ENCODE results near the gene GPR15LG.
"Not testable (repeated sequence)": the region's sequence is repeated elsewhere in the genome, so short reads cannot be mapped to it uniquely, and the experiment has no call there.

The GPR15LG gene

GRCh38 chr10:84166620-84167288, 6.8 kb upstream of the GPR15LG start:
- no peak for DNase-seq (ENCODE audit: low read depth in 2 of 2)

- DNase-seq (ENCODE audit: low read depth in 2 of 2) = not testable (repeated sequence)
These were observed 6.3 kb upstream of the GPR15LG start for GRCh38 chr10:84167289-84167653.

- not testable (repeated sequence) for DNase-seq (ENCODE audit: low read depth in 2 of 2)
These were observed 5.2 kb upstream of the GPR15LG start for GRCh38 chr10:84168382-84168781.

GRCh38 chr10:84171237-84171636, 2.4 kb upstream of the GPR15LG start:
- DNase-seq (ENCODE audit: low read depth in 2 of 2) = not testable (repeated sequence)

- DNase-seq (ENCODE audit: low read depth in 2 of 2) = not testable (repeated sequence)
These were observed 1.7 kb upstream of the GPR15LG start for GRCh38 chr10:84171700-84172466.

- DNase-seq (ENCODE audit: low read depth in 2 of 2) = no peak
These were observed 889 bp upstream of the GPR15LG start for GRCh38 chr10:84172467-84173356.

- no peak for DNase-seq (ENCODE audit: low read depth in 2 of 2)
These were observed 1.8 kb downstream of the GPR15LG start for GRCh38 chr10:84175436-84175835.

DNA sequence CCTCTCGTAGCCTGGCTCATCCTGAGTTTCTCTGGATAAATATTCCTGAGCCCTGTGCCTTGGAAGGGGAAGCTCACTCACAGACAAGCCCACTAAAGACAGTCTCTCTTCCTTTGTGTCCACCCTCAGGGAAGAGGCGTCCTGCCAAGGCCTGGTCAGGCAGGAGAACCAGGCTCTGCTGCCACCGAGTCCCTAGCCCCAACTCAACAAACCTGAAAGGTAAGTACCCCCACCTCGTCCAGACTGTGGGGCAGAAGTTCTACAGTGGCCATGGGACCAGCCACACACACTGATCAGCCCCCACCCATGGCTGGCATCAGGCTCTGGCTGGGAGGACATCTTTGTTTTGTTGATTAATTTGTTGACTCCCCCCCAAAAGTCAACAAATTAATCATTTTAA, 2.8 kb downstream of the GPR15LG start:
- no peak for DNase-seq (ENCODE audit: low read depth in 2 of 2)

DNA sequence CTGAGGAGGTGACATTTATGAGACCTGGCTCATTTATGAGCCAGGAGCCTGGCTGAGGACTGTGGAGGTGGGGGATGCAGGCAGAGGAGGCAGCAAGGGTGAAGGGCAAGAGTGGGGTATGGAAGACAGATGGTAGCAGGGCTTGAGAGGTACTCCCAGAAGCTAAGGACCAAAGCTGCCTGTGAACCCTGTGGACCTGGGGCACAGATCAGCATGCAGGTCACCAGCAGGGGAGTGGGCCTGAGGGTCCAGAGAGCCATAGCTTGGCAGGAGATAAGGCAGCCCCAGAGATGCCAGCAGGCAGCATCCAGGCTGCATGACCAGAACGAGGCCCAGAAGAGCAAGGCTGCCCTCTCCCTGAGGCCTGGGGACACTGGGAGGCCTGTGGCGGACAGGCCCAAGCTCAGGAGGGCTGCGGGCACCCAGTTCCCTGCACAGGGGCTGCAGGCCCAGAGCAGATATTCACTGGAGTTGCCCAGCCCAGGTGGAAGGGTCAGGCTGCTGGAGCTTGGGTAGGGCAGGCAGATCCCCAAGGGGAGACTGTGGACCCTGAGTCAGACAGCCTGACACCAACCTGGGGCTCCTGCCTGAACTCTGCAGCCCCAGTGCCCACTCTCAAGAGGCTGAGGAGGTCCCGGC, 3.4 kb downstream of the GPR15LG start:
- DNase-seq (ENCODE audit: low read depth in 2 of 2) = no peak

- no peak for DNase-seq (ENCODE audit: low read depth in 2 of 2)
These were observed 4.0 kb downstream of the GPR15LG start for GRCh38 chr10:84177541-84178141.

- no peak for DNase-seq (ENCODE audit: low read depth in 2 of 2)
These were observed 4.6 kb downstream of the GPR15LG start for GRCh38 chr10:84178160-84178609.

DNA sequence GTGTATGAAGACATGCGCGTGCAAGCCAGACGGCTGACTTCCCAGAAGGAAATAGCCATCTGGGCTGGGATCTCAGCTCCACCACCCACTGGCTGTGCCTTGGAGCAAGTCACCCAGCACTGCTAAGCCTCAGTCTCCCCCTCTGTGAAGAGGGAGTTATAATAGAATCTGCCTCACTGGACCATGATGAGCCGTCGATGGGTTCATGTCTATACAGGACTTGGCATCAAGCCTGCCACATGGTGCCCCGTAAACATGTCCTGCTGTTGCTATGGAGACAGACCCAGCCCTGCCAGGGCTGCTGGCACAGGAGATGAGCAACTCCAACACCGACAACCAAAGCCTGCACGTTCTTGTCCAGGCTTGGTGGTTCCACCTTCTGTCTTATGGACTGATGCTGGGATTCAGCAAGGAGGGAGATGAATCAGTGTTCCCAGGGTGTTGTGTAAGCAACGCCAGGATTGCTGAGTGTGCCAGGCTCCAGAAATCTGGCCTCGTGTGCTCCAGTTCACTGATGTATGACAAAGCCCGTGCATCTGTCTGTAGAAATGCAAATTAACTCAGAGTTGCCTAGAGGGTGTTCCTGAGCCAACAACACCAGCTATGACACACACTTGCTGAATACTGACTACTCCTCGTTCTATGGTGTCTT, 5.6 kb downstream of the GPR15LG start:
- DNase-seq (ENCODE audit: low read depth in 2 of 2) = no peak

GRCh38 chr10:84180386-84180785, 6.8 kb downstream of the GPR15LG start:
- DNase-seq (ENCODE audit: low read depth in 2 of 2) = not testable (repeated sequence)

- no peak for DNase-seq (ENCODE audit: low read depth in 2 of 2)
These were observed 8.0 kb downstream of the GPR15LG start for GRCh38 chr10:84181631-84182030.

DNA sequence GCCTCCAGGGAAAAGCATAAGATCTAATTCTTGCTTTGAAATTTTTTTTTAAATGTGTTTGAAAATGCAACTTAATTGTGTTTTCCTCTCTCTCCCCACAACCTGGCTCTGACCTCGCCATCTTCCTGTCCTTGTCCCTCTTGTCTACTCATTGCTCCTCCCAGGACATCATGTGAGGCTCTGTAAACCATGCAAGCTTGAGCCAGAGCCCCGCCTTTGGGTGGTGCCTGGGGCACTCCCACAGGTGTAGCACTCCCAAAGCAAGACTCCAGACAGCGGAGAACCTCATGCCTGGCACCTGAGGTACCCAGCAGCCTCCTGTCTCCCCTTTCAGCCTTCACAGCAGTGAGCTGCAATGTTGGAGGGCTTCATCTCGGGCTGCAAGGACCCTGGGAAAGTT, 10.9 kb downstream of the GPR15LG start:
- DNase-seq (ENCODE audit: low read depth in 2 of 2) = no peak

- DNase-seq (ENCODE audit: low read depth in 2 of 2) = no peak
These were observed 12.1 kb downstream of the GPR15LG start for GRCh38 chr10:84185526-84186175.

GRCh38 chr10:84188815-84189214, 15.2 kb downstream of the GPR15LG start:
- DNase-seq (ENCODE audit: low read depth in 2 of 2) = no peak

DNA sequence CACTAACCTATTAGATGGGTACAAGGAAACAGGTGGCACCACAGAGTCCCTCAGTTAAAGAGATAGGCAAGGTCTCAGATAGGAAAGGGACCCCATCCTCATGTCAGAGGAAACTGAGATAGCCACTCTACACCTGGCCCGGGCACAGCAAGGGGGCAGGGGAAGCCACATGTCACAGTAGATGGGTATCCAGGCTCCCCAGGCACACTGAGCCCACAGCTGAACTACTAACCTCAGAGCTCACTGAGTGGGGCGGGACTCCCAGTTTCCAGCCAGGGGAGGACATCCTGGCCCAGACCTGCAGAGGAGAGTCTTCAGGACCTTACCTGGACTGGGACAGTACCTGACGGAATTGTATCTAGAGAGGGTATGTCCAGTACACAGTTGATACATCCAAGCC, 17.0 kb downstream of the GPR15LG start:
- DNase-seq (ENCODE audit: low read depth in 2 of 2) = no peak

- no peak for DNase-seq (ENCODE audit: low read depth in 2 of 2)
These were observed 17.5 kb downstream of the GPR15LG start for GRCh38 chr10:84191106-84191505.

DNA sequence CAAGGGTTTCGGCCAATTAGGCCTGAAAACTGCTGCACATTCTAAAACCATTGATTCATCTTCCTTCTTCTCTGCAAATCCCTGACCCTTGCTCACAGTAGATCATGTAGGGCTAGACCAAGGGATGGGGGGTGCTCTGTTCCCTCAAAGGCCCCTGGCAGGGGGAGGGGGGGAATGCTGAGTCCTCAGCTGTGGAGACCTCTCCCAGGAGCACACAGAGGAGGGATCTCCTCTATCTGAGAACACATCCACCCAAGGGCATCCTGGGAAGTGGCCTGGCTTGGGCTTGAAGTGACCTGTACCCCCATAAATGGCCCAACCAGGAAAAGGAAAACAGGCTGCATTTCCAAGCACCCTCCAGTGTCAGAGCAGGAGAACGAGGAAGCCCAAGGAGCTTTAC, 19.7 kb downstream of the GPR15LG start:
- no peak for DNase-seq (ENCODE audit: low read depth in 2 of 2)

Data from stimulated activated CD4-positive, alpha-beta T cell treated with anti-CD3 and anti-CD28 coated beads, Interleukin-12 subunit alpha, Interleukin-12 subunit beta, amount 100 ng/mL, for 24 hours (primary cell).